ENCODE data around the gene PEA15.

PEA15 gene

DNA sequence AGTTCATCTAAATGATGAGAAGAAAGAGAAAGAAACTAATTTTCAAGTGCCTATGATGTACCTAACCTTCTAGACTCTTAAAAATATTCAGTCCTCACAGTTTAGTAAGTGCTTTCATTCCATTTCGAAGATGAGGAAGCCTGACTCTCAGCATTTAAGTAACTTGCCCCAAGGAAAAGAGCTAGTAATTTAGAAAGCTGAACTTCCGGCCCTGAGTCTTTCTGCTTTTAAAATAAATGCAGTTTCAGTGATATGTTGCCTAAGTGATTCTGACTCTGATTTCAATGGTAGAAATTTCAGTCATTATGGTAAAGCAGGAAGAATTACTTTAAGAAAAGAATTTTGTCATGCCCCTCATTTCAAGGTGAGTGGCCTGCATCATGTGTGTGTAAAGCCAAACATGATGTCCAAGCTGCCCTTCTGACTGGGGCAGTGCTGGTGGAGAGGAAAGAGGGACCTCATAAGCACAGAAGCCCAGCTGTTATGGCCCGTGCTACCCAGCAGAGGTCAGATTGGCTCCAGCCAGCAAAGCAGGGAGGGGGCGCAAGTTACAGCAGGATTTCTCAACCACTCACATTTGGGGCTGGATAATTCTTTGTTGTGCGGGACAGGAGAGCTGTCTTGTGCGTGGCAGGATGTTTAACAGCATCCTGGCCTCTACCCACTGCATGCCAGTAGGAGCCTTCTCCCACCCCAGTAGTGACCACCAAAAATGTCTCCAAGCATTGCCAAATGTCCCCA is 43.0 kb upstream of the PEA15 start:
- peak; percentile 41 for DNase-seq (ENCODE audit: extremely low spot score)

DNA sequence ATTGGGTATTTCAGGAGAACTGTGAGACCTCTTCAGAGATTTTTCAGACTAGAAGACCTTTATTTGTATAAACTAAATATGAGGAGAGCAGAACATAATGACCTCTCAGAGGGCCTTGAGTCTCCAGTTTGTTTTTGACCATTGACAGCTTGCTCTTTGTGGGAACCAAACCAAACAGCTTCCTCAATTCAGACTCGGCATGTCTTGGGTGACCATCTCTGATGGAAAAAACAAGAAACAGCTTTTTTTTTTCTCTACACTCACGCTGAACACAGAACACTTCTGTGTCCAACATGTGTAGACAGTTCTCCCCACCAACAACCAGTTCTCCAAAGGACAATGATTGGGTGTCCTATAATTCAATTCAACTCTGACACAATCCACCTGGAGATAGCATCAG is 42.3 kb upstream of the PEA15 start:
- CTCF ChIA-PET, result interaction anchor here (1.2 to 4.3 kb wide), 10 partner anchors 28 to 213 kb away, joined by 3 to 17 read pairs (median 10); partner anchors contain the start of gene CASQ1
- no peak for DNase-seq (ENCODE audit: extremely low spot score)
- POLR2A ChIA-PET, result no interaction called here
- TF ChIP-seq, protein P1, sequence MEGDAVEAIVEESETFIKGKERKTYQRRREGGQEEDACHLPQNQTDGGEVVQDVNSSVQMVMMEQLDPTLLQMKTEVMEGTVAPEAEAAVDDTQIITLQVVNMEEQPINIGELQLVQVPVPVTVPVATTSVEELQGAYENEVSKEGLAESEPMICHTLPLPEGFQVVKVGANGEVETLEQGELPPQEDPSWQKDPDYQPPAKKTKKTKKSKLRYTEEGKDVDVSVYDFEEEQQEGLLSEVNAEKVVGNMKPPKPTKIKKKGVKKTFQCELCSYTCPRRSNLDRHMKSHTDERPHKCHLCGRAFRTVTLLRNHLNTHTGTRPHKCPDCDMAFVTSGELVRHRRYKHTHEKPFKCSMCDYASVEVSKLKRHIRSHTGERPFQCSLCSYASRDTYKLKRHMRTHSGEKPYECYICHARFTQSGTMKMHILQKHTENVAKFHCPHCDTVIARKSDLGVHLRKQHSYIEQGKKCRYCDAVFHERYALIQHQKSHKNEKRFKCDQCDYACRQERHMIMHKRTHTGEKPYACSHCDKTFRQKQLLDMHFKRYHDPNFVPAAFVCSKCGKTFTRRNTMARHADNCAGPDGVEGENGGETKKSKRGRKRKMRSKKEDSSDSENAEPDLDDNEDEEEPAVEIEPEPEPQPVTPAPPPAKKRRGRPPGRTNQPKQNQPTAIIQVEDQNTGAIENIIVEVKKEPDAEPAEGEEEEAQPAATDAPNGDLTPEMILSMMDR (IDR thresholded peaks at IDR 0.05; ENCODE audit: control extremely low read depth, extremely low read depth, low read depth, missing control alignments), result no peak

More for the DNA sequence above, 43.0 kb upstream of the PEA15 start:
- ChIA-PET CTCF (interaction anchor here (0.7 to 4.3 kb wide), 17 partner anchors 15 to 364 kb away, joined by 3 to 17 read pairs (median 4); partner anchors contain the start of gene CASQ1), POLR2A (no interaction called here)
- TF ChIP-seq, protein P1 (IDR thresholded peaks at IDR 0.05; ENCODE audit: control extremely low read depth, extremely low read depth, low read depth, missing control alignments), result peak; percentile 46

DNA sequence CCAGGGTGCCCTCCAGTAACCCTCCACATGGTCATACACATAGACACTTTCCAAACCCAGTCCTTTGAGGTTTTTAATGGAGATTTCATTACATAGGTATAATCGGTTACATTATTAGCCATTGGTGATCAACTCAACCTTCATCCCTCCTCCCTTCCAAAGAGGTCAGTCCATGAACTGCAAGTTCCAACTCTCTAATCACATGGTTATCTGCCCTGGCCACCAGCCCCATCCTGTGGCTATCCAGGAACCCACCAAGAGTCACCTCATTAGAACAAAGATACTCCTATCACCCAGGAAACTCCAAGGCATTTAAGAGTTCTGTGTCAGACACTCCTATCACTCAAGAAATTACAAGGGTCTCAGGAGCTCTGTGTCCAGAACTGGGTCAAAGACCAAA is 41.6 kb upstream of the PEA15 start:
- ChIA-PET POLR2A (no interaction called here), CTCF (interaction anchor here (2.3 to 4.3 kb wide), 4 partner anchors 27 to 212 kb away, joined by 10 to 17 read pairs (median 12); partner anchors contain the start of gene CASQ1)
- DNase-seq (ENCODE audit: extremely low spot score), result no peak

DNA sequence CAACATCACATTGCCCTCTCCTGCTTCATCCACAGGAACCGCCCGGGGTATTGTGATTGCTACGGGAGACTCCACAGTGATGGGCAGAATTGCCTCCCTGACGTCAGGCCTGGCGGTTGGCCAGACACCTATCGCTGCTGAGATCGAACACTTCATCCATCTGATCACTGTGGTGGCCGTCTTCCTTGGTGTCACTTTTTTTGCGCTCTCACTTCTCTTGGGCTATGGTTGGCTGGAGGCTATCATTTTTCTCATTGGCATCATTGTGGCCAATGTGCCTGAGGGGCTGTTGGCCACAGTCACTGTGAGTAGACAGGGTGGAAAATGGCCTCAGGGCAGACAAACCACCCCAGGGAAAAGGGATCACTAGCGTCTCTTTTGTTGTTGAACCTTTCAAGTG is 41.1 kb upstream of the PEA15 start:
- TF ChIP-seq, protein P1 (IDR thresholded peaks at IDR 0.05; ENCODE audit: control extremely low read depth, extremely low read depth, low read depth, missing control alignments), result no peak
- ChIA-PET CTCF (interaction anchor here (4.3 kb wide), 1 partner anchor 26 kb away, joined by 17 read pairs; the partner anchor contains the start of gene CASQ1), POLR2A (no interaction called here)
- DNase-seq (ENCODE audit: extremely low spot score), result no peak

More for the DNA sequence above, 41.6 kb upstream of the PEA15 start:
- TF ChIP-seq, protein P1 (IDR thresholded peaks at IDR 0.05; ENCODE audit: control extremely low read depth, extremely low read depth, low read depth, missing control alignments), result no peak

DNA sequence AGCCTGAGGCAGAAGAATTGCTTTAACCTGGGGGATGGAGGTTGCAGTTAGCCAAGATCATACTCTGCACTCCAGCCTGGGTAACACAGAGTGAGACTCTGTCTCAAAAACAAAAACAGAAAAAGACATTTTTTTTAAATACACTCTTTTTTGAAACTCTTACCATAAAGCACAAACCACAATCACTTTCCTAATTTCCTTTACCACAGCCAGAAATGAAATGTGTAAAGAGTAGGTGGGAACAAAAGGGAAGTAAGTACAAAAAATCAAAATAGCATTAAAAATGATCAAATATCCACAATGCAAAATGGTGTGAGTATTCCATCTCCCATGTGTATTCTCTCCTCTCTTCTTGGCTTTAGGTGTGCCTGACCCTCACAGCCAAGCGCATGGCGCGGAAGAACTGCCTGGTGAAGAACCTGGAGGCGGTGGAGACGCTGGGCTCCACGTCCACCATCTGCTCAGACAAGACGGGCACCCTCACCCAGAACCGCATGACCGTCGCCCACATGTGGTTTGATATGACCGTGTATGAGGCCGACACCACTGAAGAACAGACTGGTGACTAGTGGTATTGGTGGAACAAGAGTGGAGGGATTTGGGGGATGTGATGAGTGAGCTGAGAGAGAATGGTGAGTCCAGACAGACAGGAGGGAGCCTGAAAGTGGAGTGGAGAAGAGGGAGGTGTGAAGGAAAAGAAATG is 38.9 kb upstream of the PEA15 start:
- ChIA-PET POLR2A (no interaction called here), CTCF (interaction anchor here (1.2 to 1.5 kb wide), 4 partner anchors 9 to 64 kb away, joined by 3 to 5 read pairs (median 3); no protein-coding TSS in a partner anchor)
- DNase-seq (ENCODE audit: extremely low spot score), result no peak
- TF ChIP-seq, protein P1 (IDR thresholded peaks at IDR 0.05; ENCODE audit: control extremely low read depth, extremely low read depth, low read depth, missing control alignments), result no peak

DNA sequence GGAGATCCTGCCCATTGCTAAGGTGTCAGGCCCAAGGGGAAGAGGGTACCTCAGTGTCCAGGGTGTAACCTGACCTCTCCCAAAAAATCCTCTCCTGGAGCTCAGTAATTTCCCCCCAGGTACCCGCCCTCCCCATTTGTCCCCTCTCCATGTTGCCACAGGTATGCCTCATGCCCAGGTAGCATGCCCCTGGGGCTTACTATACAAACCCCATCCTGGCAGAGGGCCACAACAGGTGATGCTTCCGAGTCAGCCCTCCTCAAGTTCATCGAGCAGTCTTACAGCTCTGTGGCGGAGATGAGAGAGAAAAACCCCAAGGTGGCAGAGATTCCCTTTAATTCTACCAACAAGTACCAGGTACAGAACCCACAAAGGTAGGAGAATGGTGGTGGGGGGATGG is 38.1 kb upstream of the PEA15 start:
- TF ChIP-seq, protein P1 (IDR thresholded peaks at IDR 0.05; ENCODE audit: control extremely low read depth, extremely low read depth, low read depth, missing control alignments), result no peak
- no peak for DNase-seq (ENCODE audit: extremely low spot score)
- POLR2A ChIA-PET, result no interaction called here
- CTCF ChIA-PET, result interaction anchor here (0.8 to 2.9 kb wide), 6 partner anchors 9 to 210 kb away, joined by 3 to 12 read pairs (median 4); no protein-coding TSS in a partner anchor

All from GM10248 (cell line).